GM19025 (cell line): ENCODE measurements around the gene DCTN1.

Experiments
- ATAC-seq: cut with Tn5 transposase; IDR thresholded peaks from one replicate; pipeline ENCODE4 v1.9.1; 2021; ENCODE audit warnings: mild to moderate bottlenecking, low read depth, moderate library complexity; ENCODE audit not compliant: unreplicated experiment

DCTN1 gene

GRCh38 chr2:74328573-74328972, 51.5 kb downstream of the DCTN1 start:
- ATAC-seq: no peak

DNA sequence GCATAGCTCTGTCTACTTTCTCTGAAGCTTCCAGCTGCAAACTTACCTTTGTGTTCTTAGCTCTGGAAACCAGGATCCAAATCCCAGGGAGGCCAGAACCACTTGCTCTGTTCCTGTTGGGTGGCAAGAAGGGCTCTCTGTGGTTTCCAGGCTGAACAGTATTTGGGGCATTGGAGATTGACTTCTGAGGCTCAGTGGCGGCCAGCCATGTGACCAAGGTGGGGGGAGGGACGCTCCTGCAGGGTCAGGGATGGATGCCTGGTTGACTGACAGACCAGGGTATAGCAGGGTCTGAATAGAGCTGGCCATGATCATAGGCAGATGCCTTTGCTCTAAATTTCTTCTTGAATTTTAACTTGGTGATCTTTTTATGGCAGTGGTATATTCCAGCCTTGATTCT, 52.0 kb downstream of the DCTN1 start:
- ATAC-seq: no peak

GRCh38 chr2:74327627-74328026, 52.5 kb downstream of the DCTN1 start:
- ATAC-seq: no peak

GRCh38 chr2:74327199-74327598, 52.9 kb downstream of the DCTN1 start:
- no peak for ATAC-seq

GRCh38 chr2:74325815-74326214, 54.3 kb downstream of the DCTN1 start:
- ATAC-seq: no peak

DNA sequence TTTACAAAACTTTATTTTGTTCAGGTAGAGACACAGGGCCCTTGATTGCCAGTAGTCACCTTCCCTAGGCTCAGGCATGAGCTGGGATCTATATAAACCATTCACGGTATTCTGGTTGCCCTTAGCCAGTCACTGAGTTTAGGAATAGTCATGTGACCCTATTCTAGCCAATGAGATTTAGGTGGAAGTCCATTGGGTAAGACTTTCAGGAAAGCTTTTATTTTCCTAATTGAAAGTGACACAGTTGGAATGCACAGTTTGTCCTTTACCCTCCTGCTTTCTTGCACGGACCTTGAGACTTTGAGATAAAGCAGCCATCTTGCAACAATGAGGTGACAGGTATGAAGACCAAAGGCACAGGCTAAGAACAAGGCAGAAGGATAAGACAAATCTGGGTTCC, 58.4 kb downstream of the DCTN1 start:
- no peak for ATAC-seq

DNA sequence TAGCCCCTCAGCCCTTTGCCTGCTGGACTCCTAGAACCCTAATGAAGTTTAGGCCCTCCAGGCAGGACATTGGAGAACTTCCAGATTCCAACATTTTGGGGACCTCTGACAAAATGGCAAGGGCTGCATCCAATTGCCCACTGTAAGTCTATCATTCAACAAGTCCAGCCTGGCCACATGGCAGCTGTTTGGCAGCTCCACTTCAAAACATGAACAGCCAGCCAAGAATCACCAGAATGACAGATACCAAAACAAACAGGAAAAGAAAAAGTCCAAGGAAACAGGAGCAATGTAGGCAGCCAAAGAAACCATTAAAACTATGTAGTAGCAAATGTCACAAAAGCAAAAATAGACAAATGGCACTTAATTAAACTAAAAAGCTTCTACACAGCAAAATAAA, 62.4 kb downstream of the DCTN1 start:
- ATAC-seq: no peak

DNA sequence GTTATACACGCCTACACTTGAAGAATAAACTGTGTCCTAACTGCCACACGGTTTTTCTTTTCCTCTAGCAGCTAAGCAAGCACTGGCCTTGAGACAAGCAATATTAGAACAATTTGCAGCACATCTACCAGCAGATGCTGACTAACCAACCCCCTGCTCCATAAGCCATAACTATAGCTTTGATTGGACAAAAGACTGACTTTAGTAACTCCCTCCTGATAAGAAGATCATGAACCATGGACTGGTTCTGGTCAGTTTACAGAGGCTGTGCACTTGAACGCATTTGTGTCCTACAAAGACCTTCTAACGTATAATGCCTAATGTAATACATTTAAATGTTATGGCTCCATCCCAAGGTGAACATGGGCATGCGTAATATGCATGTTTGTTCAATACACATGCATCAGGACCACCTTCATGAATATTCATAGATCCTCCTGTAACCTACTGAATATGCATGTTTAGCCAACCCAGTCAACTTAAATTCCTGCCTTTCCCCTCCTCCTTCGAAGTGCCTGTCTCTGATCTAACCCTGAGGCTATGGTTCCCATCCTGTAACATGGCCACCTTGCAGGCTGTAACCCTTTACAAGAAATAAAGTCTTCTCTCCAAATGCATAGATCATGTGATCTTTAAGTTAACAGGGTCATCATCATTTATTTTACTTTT, 63.4 kb downstream of the DCTN1 start:
- ATAC-seq: no peak

DNA sequence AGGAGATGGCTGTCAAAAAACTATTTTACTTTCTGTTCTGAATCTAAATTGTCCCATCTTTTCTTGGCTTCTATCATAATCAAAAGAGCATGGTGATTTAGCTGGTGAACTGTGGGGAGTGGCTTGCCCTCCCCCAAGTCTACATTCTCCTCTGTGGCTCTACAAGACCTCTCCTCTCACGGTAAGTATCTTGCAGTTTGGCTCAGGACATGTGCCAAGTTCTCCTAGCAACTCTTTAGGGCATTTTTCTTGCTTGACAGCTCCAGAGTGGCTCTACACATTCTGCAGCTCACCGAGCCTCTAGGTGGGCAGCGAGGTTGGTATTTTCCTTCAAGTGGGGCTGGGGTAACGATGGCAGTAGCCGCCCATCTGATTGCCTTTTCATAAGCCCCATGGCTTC, 66.0 kb downstream of the DCTN1 start:
- ATAC-seq: no peak

GRCh38 chr2:74313497-74313896, 66.6 kb downstream of the DCTN1 start:
- no peak for ATAC-seq

DNA sequence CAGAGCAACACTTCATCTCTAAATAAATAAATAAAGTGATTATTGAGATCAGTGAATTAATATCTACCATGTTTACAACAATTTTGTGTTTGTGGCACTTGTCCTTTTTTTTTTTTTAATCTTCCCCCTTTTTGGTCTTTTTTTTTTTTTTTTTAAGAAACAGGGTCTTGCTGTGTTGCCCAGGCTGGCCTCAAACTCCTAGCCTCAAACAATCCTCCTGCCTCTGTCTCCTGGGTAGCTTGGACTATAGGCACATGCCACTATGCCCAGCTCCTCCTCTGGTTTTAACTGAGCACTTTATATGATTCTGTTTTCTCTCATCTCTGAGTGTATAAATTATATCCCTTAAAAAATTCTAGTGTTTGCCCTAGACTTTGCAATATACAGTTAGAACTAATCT, 67.2 kb downstream of the DCTN1 start:
- no peak for ATAC-seq
